Measurements from ENCODE around the gene HPD.
A peak's percentile ranks its signal among the peaks of the same experiment; 100 is the strongest.

Gene HPD

DNA sequence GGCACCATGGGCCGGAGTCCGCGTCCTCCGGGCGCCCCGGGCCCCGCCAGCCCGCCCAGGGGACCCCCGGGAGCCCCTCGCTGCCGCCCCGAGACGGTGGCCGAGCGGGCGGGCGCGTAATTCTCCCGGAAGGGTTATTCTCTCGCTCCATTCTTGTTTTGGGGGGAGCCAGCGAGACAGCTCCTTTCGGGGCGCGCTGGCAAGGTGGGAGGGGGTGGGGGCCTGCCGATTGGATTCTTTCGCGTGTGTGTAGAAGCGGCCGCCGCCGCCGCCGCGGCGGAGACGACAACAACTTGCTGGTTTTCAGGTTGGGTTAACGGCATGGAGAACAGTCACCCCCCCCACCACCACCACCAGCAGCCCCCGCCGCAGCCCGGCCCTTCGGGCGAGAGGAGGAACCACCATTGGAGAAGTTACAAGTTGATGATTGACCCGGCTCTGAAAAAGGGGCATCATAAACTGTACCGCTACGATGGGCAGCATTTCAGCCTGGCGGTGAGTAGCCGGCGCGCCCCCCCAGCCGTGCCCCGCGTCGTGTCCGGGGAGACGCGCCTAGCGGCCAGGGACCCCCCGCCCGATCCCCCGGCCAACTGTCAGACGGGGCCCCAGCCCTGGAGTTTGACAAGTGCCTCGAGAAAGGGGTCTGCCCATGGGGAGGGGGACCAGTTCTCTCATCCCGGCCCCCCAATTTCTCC is 54.1 kb downstream of the HPD start:
- Mint-ChIP-seq H3K9me3 (no peaks in the 10 kb centered on the region), H3K4me3 (peak overlapping the region; percentile 90), H3K36me3 (ENCODE audit: low read depth) (peaks cover 37% of the 10 kb centered on the region), H3K27me3 (ENCODE audit: low read depth) (no peaks in the 10 kb centered on the region), H3K4me1 (ENCODE audit: low read depth) (peaks cover 24% of the 10 kb centered on the region), H3K27ac (peak overlapping the region; percentile 96)

DNA sequence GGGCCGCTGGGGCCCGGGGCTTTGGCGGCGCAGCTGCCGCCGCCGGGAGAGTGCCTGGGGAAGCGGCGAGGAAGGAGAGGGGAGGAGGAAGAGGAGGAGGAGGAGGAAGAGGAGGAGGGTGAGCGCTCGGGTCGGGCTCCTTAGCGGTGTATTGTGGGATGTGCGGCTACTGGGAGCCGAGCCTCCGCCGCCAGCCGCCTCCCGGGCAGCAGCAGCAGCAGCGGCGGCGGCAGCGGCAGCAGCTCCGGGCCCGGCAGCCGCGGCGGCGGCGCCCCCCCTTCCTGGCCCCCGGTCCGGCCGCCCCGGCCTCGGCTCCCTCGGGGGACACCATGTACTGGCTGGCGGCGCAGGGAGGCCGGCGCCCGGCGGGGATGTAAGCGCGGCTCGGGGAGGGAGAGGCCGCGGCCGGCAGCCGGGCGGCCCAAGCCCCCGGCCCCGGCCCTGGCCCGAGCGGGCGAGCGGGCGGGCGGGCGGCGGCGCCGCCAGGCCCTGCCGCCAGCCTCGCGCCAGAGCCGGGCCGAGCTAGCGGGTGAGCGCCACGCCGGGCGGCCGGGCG is 54.7 kb downstream of the HPD start, which contains the start of gene SETD1B:
Gene SETD1B, plus strand, starts transcription at position 149 of the 556 bp plus-strand sequence. CDS start 729 bp downstream, outside the sequence.
- Mint-ChIP-seq H3K4me1 (ENCODE audit: low read depth) (peaks cover 29% of the 10 kb centered on the region), H3K27me3 (ENCODE audit: low read depth) (no peaks in the 10 kb centered on the region), H3K9me3 (no peaks in the 10 kb centered on the region), H3K4me3 (peak within 1 kb of the TSS; percentile 90), H3K36me3 (ENCODE audit: low read depth) (peaks cover 35% of the 10 kb centered on the region), H3K27ac (peak within 1 kb of the TSS; percentile 96)

DNA sequence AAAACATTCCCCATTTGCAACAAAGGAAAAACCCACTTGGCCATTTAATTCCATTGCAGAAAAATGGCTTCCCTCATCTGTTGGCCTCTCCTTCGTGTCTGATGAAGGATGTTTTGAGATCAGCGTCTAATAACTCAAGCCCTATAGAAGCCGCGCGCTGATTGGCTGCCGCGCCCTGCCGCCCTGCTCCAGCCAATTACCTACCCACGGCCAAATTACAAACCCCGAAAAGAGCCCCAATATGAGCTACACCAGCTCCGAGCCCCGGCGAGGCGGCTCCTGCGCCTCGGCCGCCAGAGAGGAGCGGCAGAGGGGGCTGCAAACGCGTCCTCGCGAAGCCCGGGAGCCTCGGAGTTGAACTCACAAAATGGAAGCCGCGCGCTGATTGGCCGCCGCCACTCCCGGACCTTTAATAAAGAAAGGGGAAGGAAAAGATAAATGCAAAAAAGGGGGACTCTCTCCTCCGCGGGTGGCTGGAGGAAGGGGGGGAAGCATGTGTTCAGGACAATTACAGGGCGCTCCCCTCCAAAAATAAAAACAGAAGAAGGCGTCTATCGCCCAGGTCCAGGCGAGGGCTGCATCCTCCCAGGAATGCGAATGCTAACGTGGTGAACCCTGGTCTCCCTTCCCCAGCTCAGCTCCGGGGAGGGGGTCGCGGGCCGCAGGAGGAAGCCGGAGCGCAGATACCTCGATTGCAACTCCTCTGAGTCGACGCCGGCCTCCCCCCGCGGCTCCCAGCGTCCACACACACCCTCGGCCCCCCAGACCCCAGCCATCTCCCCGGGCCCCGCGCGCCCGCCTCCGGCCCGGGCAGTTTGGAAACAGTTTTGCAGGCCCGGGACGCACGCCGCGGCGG is 55.6 kb downstream of the HPD start:
- Mint-ChIP-seq H3K27me3 (ENCODE audit: low read depth) (no peaks in the 10 kb centered on the region), H3K36me3 (ENCODE audit: low read depth) (peaks cover 37% of the 10 kb centered on the region), H3K4me1 (ENCODE audit: low read depth) (peaks cover 36% of the 10 kb centered on the region), H3K4me3 (peak overlapping the region; percentile 86), H3K27ac (peak overlapping the region; percentile 95), H3K9me3 (no peaks in the 10 kb centered on the region)

- Mint-ChIP-seq H3K9me3 (no peaks in the 10 kb centered on the region), H3K4me1 (ENCODE audit: low read depth) (peaks cover 38% of the 10 kb centered on the region), H3K27me3 (ENCODE audit: low read depth) (no peaks in the 10 kb centered on the region), H3K27ac (peak overlapping the region; percentile 95), H3K36me3 (ENCODE audit: low read depth) (peaks cover 39% of the 10 kb centered on the region), H3K4me3 (peak overlapping the region; percentile 86)
Observed at GRCh38 chr12:121802485-121802842, 56.2 kb downstream of the HPD start.

GRCh38 chr12:121801595-121802484 is 56.8 kb downstream of the HPD start:
- Mint-ChIP-seq H3K9me3 (no peaks in the 10 kb centered on the region), H3K36me3 (ENCODE audit: low read depth) (peaks cover 40% of the 10 kb centered on the region), H3K4me3 (peak overlapping the region; percentile 86), H3K27me3 (ENCODE audit: low read depth) (no peaks in the 10 kb centered on the region), H3K27ac (peak overlapping the region; percentile 95), H3K4me1 (ENCODE audit: low read depth) (peaks cover 39% of the 10 kb centered on the region)

- no peaks in the 10 kb centered on the region for H3K27me3 Mint-ChIP-seq (ENCODE audit: low read depth)
- H3K9me3 Mint-ChIP-seq, result no peaks in the 10 kb centered on the region
- H3K4me3 Mint-ChIP-seq, result peak overlapping the region; percentile 86
- peak overlapping the region; percentile 95 for H3K27ac Mint-ChIP-seq
- H3K36me3 Mint-ChIP-seq (ENCODE audit: low read depth), result peaks cover 36% of the 10 kb centered on the region
- H3K4me1 Mint-ChIP-seq (ENCODE audit: low read depth), result peaks cover 33% of the 10 kb centered on the region
Observed at GRCh38 chr12:121800694-121801594, 57.7 kb downstream of the HPD start.

GRCh38 chr12:121799842-121800693 is 58.6 kb downstream of the HPD start:
- peak overlapping the region; percentile 85 for H3K4me3 Mint-ChIP-seq
- H3K27ac Mint-ChIP-seq, result peak overlapping the region; percentile 93
- H3K36me3 Mint-ChIP-seq (ENCODE audit: low read depth), result peaks cover 35% of the 10 kb centered on the region
- H3K27me3 Mint-ChIP-seq (ENCODE audit: low read depth), result no peaks in the 10 kb centered on the region
- H3K9me3 Mint-ChIP-seq, result no peaks in the 10 kb centered on the region
- H3K4me1 Mint-ChIP-seq (ENCODE audit: low read depth), result peaks cover 33% of the 10 kb centered on the region

DNA sequence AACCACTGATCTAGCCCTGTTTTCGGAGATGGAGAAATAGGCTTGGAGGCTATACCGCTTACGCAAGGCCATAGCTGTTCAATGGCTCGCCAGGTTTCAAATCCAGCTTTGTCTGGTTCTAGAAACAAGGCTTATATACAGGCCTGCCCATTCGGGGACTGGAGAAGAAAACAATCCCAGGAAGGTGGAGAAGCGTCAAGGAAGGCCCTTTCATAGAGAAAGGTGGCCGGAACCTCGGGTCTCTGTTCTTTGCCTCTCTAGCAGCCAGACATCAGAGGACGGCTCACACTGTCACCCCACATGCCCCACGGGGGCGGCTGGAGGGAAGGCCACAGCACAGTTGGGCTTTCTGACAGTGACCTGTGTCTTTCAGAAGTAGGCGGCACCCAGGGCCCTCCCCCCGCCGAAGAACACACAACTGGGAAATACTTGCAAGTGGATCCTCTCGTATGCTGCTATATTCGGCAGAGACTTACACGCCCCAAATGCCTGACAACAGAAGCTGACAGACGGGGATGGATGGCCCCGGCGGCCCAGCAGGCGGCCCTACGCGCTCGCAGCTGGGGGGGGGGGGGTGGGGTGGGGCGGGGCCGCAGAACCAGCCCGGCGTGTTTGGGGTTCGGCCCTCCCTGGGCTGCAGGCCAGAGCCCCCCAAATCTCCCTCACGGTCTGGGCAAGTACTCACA is 59.4 kb downstream of the HPD start:
- H3K9me3 Mint-ChIP-seq, result no peaks in the 10 kb centered on the region
- peak overlapping the region; percentile 93 for H3K27ac Mint-ChIP-seq
- H3K27me3 Mint-ChIP-seq (ENCODE audit: low read depth), result no peaks in the 10 kb centered on the region
- H3K36me3 Mint-ChIP-seq (ENCODE audit: low read depth), result peaks cover 35% of the 10 kb centered on the region
- peaks cover 40% of the 10 kb centered on the region for H3K4me1 Mint-ChIP-seq (ENCODE audit: low read depth)
- H3K4me3 Mint-ChIP-seq, result peak overlapping the region; percentile 85

DNA sequence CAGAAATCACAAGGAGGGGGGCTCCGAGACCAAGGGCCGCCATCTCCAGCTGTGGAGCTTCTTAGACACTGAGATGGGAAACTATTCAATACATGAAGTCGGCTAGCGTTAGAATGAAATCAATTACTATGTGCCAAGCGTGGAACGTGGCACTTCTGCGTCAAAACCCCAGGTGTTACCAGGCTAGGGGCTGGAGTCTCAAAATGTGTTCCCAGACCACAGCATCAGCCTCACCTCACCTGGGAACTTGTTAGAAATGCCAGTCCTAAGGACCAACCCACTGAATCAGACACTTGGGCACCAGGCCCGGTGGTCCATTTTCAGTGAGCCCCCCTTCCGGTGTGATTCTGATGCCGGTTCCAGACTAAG is 59.9 kb downstream of the HPD start:
- Mint-ChIP-seq H3K27ac (peak overlapping the region; percentile 85), H3K36me3 (ENCODE audit: low read depth) (peaks cover 35% of the 10 kb centered on the region), H3K4me3 (peak overlapping the region; percentile 85), H3K4me1 (ENCODE audit: low read depth) (peaks cover 41% of the 10 kb centered on the region), H3K27me3 (ENCODE audit: low read depth) (no peaks in the 10 kb centered on the region), H3K9me3 (no peaks in the 10 kb centered on the region)

GRCh38 chr12:121797937-121798786 is 60.5 kb downstream of the HPD start:
- Mint-ChIP-seq H3K27ac (peak overlapping the region; percentile 85), H3K9me3 (no peaks in the 10 kb centered on the region), H3K27me3 (ENCODE audit: low read depth) (no peaks in the 10 kb centered on the region), H3K36me3 (ENCODE audit: low read depth) (peaks cover 34% of the 10 kb centered on the region), H3K4me1 (ENCODE audit: low read depth) (peaks cover 41% of the 10 kb centered on the region), H3K4me3 (peak overlapping the region; percentile 85)

GRCh38 chr12:121796855-121797751 is 61.6 kb downstream of the HPD start:
- H3K27me3 Mint-ChIP-seq (ENCODE audit: low read depth), result no peaks in the 10 kb centered on the region
- H3K4me1 Mint-ChIP-seq (ENCODE audit: low read depth), result peaks cover 37% of the 10 kb centered on the region
- no peaks in the 10 kb centered on the region for H3K9me3 Mint-ChIP-seq
- peaks cover 36% of the 10 kb centered on the region for H3K36me3 Mint-ChIP-seq (ENCODE audit: low read depth)
- H3K27ac Mint-ChIP-seq, result peak overlapping the region; percentile 36
- H3K4me3 Mint-ChIP-seq, result peak overlapping the region; percentile 34
